GM19023 (cell line): ENCODE data around the gene ZNF20.

Experiments
- ATAC-seq: cut with Tn5 transposase; IDR thresholded peaks from one replicate; pipeline ENCODE4 v1.9.1; 2021; ENCODE audit warnings: mild to moderate bottlenecking, moderate library complexity; ENCODE audit not compliant: unreplicated experiment

ZNF20 gene

GRCh38 chr19:12139885-12140544, at the start of gene ZNF20:
TSS of gene ZNF20 (minus strand) at chr19:12140350. CDS start at chr19:12140182, 168 bp downstream.
- ATAC-seq = peak; percentile 89

GRCh38 chr19:12187625-12188024, 47.5 kb upstream of the ZNF20 start:
- no peak for ATAC-seq

- no peak for ATAC-seq
Measured at GRCh38 chr19:12180377-12180776, 40.2 kb upstream of the ZNF20 start.

- ATAC-seq = no peak
Measured at GRCh38 chr19:12166626-12167025, 26.5 kb upstream of the ZNF20 start.

- ATAC-seq = no peak
Measured at GRCh38 chr19:12163826-12164225, 23.7 kb upstream of the ZNF20 start.

GRCh38 chr19:12162882-12163806, 23.0 kb upstream of the ZNF20 start, which contains the start of gene ZNF136:
TSS of gene ZNF136 (plus strand) at chr19:12163096. CDS start at chr19:12163204, 108 bp downstream.
- ATAC-seq = peak; percentile 97

GRCh38 chr19:12162513-12162881, 22.3 kb upstream of the ZNF20 start:
- ATAC-seq = no peak

- no peak for ATAC-seq
Measured at GRCh38 chr19:12159773-12160414, 19.7 kb upstream of the ZNF20 start.

- ATAC-seq = peak; percentile 84
Measured at GRCh38 chr19:12156223-12157058, 16.3 kb upstream of the ZNF20 start, which contains the start of gene ZNF625. TSS of gene ZNF625 (minus strand) at chr19:12156734. CDS start at chr19:12156558, 176 bp downstream.

GRCh38 chr19:12155324-12155860, 15.2 kb upstream of the ZNF20 start:
- no peak for ATAC-seq

GRCh38 chr19:12145348-12145747, 5.2 kb upstream of the ZNF20 start:
- ATAC-seq = no peak

GRCh38 chr19:12141405-12141736, 1.2 kb upstream of the ZNF20 start:
- no peak for ATAC-seq

- ATAC-seq = peak; percentile 16
Measured at GRCh38 chr19:12140545-12141404, 625 bp upstream of the ZNF20 start.

- ATAC-seq = no peak
Measured at GRCh38 chr19:12139269-12139668, 881 bp downstream of the ZNF20 start.

- no peak for ATAC-seq
Measured at GRCh38 chr19:12137221-12137940, 2.8 kb downstream of the ZNF20 start.

- ATAC-seq = no peak
Measured at GRCh38 chr19:12133069-12133468, 7.1 kb downstream of the ZNF20 start.

- no peak for ATAC-seq
Measured at GRCh38 chr19:12126707-12127106, 13.4 kb downstream of the ZNF20 start.

- ATAC-seq = no peak
Measured at GRCh38 chr19:12117201-12117970, 22.8 kb downstream of the ZNF20 start.
